22Rv1 (cell line): ENCODE data around the gene LNPEP.

Experiments used
- ZFX ChIP-seq: fragments of 450-650 bp; IDR thresholded peaks from 2 replicates; pipeline ENCODE4 v1.6.1; 2017; ENCODE audit warnings: antibody characterized with exemption, borderline replicate concordance
- TF ChIP-seq, protein P1 (sequence below): fragments of 450-650 bp; IDR thresholded peaks from 2 replicates; pipeline ENCODE4 v1.5.1; 2017; ENCODE audit warnings: mild to moderate bottlenecking

DNA sequence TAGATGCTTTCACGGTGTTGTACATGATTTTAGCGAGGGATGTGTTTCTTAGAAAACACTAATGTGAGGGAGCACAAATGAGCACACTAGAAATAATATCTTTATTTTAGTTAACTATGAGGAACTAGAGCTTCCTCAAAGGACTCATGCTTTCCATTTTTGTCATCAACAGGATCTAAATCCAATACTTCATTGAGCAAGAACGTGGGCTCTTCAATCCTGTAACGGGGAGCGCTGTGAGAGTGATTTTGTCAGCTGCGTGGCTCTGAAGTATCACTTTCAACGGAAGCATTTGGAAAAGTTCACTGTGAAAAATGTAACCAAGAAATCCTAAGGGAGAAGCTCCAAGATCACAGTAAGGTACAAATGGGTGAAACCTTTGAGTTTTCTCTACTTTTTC is 113.3 kb downstream of the LNPEP start:
- TF ChIP-seq, protein P1, sequence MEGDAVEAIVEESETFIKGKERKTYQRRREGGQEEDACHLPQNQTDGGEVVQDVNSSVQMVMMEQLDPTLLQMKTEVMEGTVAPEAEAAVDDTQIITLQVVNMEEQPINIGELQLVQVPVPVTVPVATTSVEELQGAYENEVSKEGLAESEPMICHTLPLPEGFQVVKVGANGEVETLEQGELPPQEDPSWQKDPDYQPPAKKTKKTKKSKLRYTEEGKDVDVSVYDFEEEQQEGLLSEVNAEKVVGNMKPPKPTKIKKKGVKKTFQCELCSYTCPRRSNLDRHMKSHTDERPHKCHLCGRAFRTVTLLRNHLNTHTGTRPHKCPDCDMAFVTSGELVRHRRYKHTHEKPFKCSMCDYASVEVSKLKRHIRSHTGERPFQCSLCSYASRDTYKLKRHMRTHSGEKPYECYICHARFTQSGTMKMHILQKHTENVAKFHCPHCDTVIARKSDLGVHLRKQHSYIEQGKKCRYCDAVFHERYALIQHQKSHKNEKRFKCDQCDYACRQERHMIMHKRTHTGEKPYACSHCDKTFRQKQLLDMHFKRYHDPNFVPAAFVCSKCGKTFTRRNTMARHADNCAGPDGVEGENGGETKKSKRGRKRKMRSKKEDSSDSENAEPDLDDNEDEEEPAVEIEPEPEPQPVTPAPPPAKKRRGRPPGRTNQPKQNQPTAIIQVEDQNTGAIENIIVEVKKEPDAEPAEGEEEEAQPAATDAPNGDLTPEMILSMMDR: no peak
- no peak for TF ChIP-seq ZFX
